GM12878 (cell line): ENCODE data around the gene CA5A.

Experiments used
- ATF3 ChIP-seq: IDR thresholded peaks from 2 replicates; pipeline ENCODE4 v1.6.1; 2011; ENCODE audit warnings: low read depth, mild to moderate bottlenecking, low read length, moderate library complexity, borderline replicate concordance; ENCODE audit errors: extremely low read depth
- BHLHE40 ChIP-seq, 2 experiments: fragments of 450-650 bp in 1 of 2; IDR thresholded peaks; 2 replicates each; pipeline ENCODE4 v1.6.1; 2011 to 2017; ENCODE audit warnings: low read depth in 2 of 2, borderline replicate concordance in 1 of 2, improper control_type of control experiment in 1 of 2, low read length in 1 of 2, mild to moderate bottlenecking in 1 of 2
- CEBPB ChIP-seq, 2 experiments: fragments of 150-350 bp in 1 of 2; IDR thresholded peaks; 2 replicates each; pipeline ENCODE4 v1.6.1; 2012 to 2014; ENCODE audit warnings: low read depth in 2 of 2, low read length in 2 of 2, borderline replicate concordance in 1 of 2, inconsistent platforms in 1 of 2
- CTCF ChIP-seq, 3 experiments: IDR thresholded peaks in 2 of 3; conservative IDR thresholded peaks in 1 of 3; 2 replicates each; pipeline ENCODE4 v1.5.1; 2011; ENCODE audit warnings: low read depth in 3 of 3, low read length in 3 of 3, mild to moderate bottlenecking in 3 of 3, control low read depth in 2 of 3, moderate library complexity in 2 of 3, inconsistent platforms in 1 of 3, mixed read lengths in 1 of 3; ENCODE audit not compliant: control insufficient read depth in 2 of 3, insufficient read depth in 1 of 3; ENCODE audit errors: extremely low read depth in 1 of 3
- CUX1 ChIP-seq: IDR thresholded peaks from 2 replicates; pipeline ENCODE4 v1.6.1; 2012; ENCODE audit warnings: improper control_type of control experiment, low read depth, low read length; ENCODE audit not compliant: insufficient replicate concordance
- POLR2AphosphoS5 ChIP-seq: IDR thresholded peaks from 2 replicates; pipeline ENCODE4 v1.6.1; 2011; ENCODE audit warnings: mild to moderate bottlenecking, low read length, inconsistent platforms
- RBBP5 ChIP-seq: fragments of 200-600 bp; sonication (generic); conservative IDR thresholded peaks from 2 replicates; pipeline ENCODE4 v1.6.1; 2016
- RCOR1 ChIP-seq: conservative IDR thresholded peaks from 2 replicates; pipeline ENCODE4 v1.6.1; 2012; ENCODE audit warnings: low read depth, low read length, improper control_type of control experiment
- SP1 ChIP-seq: IDR thresholded peaks from one replicate; pipeline ENCODE4 v1.6.1; 2011; ENCODE audit warnings: low read depth, low read length
- STAT3 ChIP-seq: IDR thresholded peaks from 2 replicates; pipeline ENCODE4 v1.6.1; 2011; ENCODE audit warnings: low read depth, low read length, improper control_type of control experiment
- USF2 ChIP-seq: IDR thresholded peaks from 2 replicates; pipeline ENCODE4 v1.6.1; 2011; ENCODE audit warnings: low read depth, low read length, improper control_type of control experiment, borderline replicate concordance
- ZBTB11 ChIP-seq: fragments of 450-650 bp; formaldehyde crosslinking; IDR thresholded peaks from 2 replicates; pipeline ENCODE4 v1.5.0; 2022; ENCODE audit warnings: mild to moderate bottlenecking, missing genetic modification characterization

- TF ChIP-seq BHLHE40 (IDR thresholded peaks at IDR 0.05; ENCODE audit: borderline replicate concordance in 1 of 2, low read depth in 2 of 2, low read length in 1 of 2), result no peak
- no peak for TF ChIP-seq CTCF (IDR thresholded peaks at IDR 0.05 in 2 of 3, conservative IDR thresholded peaks at IDR 0.05 in 1 of 3; ENCODE audit: control insufficient read depth in 2 of 3, extremely low read depth in 1 of 3, insufficient read depth in 1 of 3, low read depth in 3 of 3, low read length in 3 of 3)
- TF ChIP-seq ATF3, result no peak
- TF ChIP-seq ZBTB11 (CRISPR knock-in tag), result no peak
- no peak for TF ChIP-seq RCOR1
- TF ChIP-seq CEBPB (IDR thresholded peaks at IDR 0.05; ENCODE audit: borderline replicate concordance in 1 of 2, low read depth in 2 of 2, low read length in 2 of 2), result no peak
- TF ChIP-seq STAT3, result no peak
- TF ChIP-seq SP1, result no peak
- TF ChIP-seq CUX1, result no peak
- TF ChIP-seq USF2, result no peak
- TF ChIP-seq RBBP5, result no peak
- TF ChIP-seq POLR2AphosphoS5, result no peak
Observed at GRCh38 chr16:87946596-87947347, 10.4 kb upstream of the CA5A start.
